IPS-20b (cell line): Measurements from ENCODE around the gene MRAP.

ENCODE experiments used
- H3K27ac ChIP-seq: one replicate; pipeline ENCODE4 v1.5.1; 2013; ENCODE audit warnings: low read length
- H3K27me3 ChIP-seq: 2 replicates; pipeline ENCODE4 v1.6.1; 2013; ENCODE audit warnings: mild to moderate bottlenecking, low read length, inconsistent platforms; ENCODE audit not compliant: insufficient read depth
- H3K36me3 ChIP-seq: 2 replicates; pipeline ENCODE4 v1.6.1; 2013; ENCODE audit warnings: low read depth, mild to moderate bottlenecking, inconsistent platforms, low read length, moderate library complexity; ENCODE audit not compliant: insufficient read depth
- H3K4me1 ChIP-seq: 2 replicates; pipeline ENCODE4 v1.6.1; 2013; ENCODE audit warnings: mild to moderate bottlenecking, control low read depth, inconsistent platforms, low read length, moderate library complexity; ENCODE audit not compliant: insufficient read depth
- H3K4me3 ChIP-seq: 2 replicates; pipeline ENCODE4 v1.5.1; 2013; ENCODE audit warnings: mild to moderate bottlenecking, low read length, inconsistent platforms
- H3K9ac ChIP-seq: 2 replicates; pipeline ENCODE4 v1.6.1; 2013; ENCODE audit warnings: low read depth, mild to moderate bottlenecking, inconsistent platforms, low read length, moderate library complexity
- H3K9me3 ChIP-seq: 2 replicates; pipeline ENCODE4 v1.6.1; 2013; ENCODE audit warnings: mild to moderate bottlenecking, low read depth, low read length, inconsistent platforms; ENCODE audit not compliant: insufficient read depth

Gene MRAP

DNA sequence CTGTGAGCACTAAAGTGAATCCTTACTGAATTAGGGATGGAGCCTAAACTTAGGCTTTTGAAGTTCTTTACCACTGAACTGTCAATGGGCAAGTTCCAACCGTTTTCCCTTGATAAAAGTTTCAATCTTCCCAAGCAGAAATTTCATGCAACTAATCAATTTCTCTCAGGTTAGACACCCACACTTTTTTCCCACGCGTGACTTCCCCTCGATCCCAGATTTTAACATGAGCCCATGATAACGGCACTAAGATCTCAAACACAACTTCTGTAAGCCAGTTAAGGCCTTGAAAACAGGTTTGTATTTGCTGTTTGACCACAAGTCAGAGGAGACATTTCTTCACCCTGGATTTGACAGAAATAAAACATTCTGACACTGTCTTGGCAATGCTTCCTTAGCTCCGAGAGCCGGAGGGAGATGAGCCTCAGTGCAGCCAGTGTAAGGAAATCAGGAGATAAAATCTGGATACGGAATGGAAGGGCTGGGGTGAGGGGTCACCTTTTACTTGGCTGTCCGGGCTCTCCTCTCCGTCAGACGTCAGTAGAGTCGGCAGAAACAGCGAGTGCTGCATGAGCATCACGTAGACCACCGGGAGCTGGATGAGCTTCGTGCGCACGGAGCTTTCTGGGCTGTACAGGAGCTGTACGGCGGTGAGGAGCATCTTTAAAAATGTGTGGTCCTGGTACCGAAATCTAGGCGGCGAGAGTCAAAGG is 39.7 kb downstream of the MRAP start:
- Histone ChIP-seq H3K36me3 (peaks cover 95% of the 10 kb centered on the region), H3K4me1 (peaks cover 9% of the 10 kb centered on the region; the same call in 1 of the 2 replicates), H3K9me3 (no peaks in the 10 kb centered on the region), H3K9ac (no peak overlapping the region), H3K27me3 (no peaks in the 10 kb centered on the region), H3K4me3 (no peak overlapping the region), H3K27ac (no peak overlapping the region)

DNA sequence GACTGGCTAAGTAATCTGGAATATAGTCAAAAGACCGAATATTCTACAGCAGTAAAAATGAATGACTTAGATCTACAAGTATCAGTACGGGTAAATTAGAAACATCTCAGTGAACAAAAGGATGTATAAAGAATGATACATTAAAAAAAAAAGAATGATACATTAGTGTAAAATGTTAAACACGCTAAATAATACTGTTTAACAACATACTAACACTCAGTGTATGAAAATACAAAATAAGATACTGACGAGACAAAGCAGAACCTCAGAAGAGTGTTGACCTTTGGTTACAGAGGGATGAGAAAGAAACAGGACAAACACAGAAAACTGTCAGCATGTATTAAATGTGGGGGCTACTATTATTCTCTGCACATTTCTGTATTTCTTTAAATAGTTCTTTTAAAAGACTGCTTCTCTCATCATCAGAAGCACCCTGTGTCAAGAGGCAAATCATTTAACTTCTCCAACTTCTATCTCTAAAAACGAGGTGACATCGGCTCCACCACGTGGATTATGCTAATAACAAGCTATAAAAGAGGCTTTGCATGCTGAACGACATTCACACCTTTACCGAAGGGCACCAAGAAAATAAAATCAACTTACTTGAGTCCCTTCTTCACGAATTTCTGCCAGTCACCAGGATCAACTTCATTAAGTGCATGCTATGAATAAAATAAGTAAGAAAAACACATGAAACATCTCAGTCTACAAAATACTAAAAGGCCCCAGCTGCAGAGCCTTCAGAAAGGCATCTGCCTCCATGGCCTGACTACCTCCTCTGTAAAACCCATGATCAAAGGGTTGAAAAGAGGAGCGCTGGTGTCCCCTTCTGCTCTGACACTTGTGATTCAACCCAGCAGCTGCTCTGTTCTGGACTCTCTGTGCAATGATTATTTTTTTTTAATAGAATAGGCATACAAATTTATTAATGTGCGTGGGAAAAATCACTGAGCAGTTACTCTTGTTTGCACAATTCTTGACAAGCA is 42.5 kb downstream of the MRAP start:
- H3K4me3 ChIP-seq = no peak overlapping the region
- no peak overlapping the region for H3K27ac ChIP-seq
- peaks cover 4% of the 10 kb centered on the region; the same call in 1 of the 2 replicates for H3K9me3 ChIP-seq
- no peaks in the 10 kb centered on the region for H3K27me3 ChIP-seq
- no peaks in the 10 kb centered on the region for H3K4me1 ChIP-seq
- H3K9ac ChIP-seq = no peak overlapping the region
- peaks cover 95% of the 10 kb centered on the region for H3K36me3 ChIP-seq

DNA sequence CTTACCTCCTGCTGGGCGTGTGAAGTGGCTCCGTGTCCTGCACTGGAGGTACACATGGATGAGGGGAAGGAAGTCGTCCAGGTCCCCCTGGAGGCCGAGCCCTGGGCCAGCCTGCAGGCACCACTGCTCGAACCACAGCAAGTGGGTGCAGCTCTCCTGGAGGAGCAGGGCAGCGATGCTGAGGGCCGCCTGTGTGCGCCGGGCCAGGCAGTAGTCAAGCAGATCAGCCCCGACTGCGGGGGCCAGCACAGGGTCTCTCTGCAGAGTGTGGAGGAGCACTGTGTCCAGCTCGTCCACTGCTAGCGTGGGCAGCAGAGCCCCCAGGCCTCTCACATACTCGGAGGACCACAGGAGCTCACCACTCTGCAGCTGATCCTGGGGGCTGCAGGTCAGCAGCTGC is 48.3 kb downstream of the MRAP start:
- peaks cover 4% of the 10 kb centered on the region; the same call in 1 of the 2 replicates for H3K9me3 ChIP-seq
- no peak overlapping the region for H3K9ac ChIP-seq
- H3K36me3 ChIP-seq = peaks cover 99% of the 10 kb centered on the region
- no peaks in the 10 kb centered on the region for H3K4me1 ChIP-seq
- no peaks in the 10 kb centered on the region for H3K27me3 ChIP-seq
- no peak overlapping the region for H3K27ac ChIP-seq
- H3K4me3 ChIP-seq = no peak overlapping the region

DNA sequence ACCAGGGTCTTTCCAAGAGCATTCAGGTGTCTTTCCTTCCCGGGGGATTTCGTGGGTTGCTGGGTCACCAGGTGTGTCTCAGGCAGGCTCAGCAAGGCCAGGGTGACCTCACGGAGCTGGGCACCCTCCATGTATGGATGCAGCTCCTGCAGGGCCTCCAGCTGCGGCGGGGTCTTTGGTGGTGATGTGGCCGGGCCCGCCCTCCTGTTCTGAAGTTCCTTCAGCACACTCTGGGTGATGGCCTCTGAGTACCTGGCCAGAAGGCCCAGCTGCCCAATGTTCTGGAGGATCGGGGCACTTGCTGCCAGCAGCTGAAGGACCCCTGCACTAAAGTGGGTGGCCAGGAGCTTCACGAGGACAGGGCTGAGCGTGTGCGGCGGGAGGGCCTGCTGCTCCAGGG is 48.7 kb downstream of the MRAP start:
- no peaks in the 10 kb centered on the region for H3K27me3 ChIP-seq
- no peak overlapping the region for H3K27ac ChIP-seq
- H3K36me3 ChIP-seq = peaks cover 99% of the 10 kb centered on the region
- no peak overlapping the region for H3K4me3 ChIP-seq
- H3K9ac ChIP-seq = no peak overlapping the region
- H3K4me1 ChIP-seq = no peaks in the 10 kb centered on the region
- peaks cover 4% of the 10 kb centered on the region; the same call in 1 of the 2 replicates for H3K9me3 ChIP-seq

DNA sequence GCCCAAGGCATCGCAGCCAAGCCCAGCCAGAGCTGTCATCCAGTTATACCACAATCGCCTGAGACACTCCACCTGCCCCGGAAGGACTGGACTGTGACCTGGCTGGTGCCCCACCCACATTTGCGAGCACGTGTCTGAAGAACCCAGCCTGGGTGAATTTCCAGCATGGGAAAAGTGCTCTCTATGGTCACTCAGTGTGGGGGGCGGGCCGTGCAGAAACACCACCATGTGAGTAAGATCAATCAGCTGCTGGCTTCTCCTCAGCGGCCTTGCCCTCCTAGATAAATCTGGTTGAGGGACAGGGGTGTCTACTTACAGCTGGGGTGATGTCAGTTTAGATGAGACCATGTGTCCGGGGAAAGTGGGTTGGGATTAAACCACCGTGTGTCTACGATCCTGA is 49.3 kb downstream of the MRAP start:
- H3K9ac ChIP-seq = no peak overlapping the region
- H3K27me3 ChIP-seq = no peaks in the 10 kb centered on the region
- no peak overlapping the region for H3K4me3 ChIP-seq
- H3K36me3 ChIP-seq = peaks cover 100% of the 10 kb centered on the region
- H3K27ac ChIP-seq = no peak overlapping the region
- no peaks in the 10 kb centered on the region for H3K4me1 ChIP-seq
- H3K9me3 ChIP-seq = peaks cover 4% of the 10 kb centered on the region; the same call in 1 of the 2 replicates

DNA sequence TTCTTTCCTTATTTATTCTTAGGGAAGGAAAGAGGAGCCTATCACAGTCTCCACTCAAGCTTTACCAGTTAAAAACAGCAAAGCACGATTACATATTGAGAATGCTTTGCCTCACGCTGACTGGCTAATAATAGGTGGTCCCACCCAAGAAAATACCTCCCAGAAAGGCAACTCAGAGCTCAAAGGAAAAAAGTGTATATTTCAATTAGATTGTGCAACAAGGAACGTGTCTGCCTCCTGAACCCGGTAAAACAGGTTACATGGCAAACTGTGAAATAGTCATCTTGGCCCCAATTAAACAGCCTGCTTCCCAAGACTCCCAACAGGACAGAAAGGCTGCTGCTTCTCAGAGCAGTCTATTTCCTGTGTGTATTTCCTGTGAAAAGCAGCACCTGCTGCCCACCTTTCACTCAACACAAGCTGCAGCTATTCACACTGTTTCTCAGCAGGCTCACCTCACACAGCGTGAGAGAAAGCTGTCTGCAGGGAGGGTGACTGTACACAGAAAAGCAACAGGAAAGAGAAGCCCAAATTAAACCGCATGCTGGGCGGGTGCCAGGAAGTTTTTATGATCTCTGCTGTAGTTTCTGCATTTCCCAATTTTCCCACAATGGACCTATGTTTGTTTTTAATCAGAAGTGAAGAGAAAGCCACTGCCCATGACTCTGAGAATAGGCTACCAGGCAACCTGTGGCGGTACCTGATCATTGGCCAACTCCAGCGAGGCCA is 50.1 kb downstream of the MRAP start:
- Histone ChIP-seq H3K4me1 (no peaks in the 10 kb centered on the region), H3K4me3 (no peak overlapping the region), H3K27ac (no peak overlapping the region), H3K36me3 (peaks cover 100% of the 10 kb centered on the region), H3K27me3 (no peaks in the 10 kb centered on the region), H3K9me3 (peaks cover 4% of the 10 kb centered on the region; the same call in 1 of the 2 replicates), H3K9ac (no peak overlapping the region)

DNA sequence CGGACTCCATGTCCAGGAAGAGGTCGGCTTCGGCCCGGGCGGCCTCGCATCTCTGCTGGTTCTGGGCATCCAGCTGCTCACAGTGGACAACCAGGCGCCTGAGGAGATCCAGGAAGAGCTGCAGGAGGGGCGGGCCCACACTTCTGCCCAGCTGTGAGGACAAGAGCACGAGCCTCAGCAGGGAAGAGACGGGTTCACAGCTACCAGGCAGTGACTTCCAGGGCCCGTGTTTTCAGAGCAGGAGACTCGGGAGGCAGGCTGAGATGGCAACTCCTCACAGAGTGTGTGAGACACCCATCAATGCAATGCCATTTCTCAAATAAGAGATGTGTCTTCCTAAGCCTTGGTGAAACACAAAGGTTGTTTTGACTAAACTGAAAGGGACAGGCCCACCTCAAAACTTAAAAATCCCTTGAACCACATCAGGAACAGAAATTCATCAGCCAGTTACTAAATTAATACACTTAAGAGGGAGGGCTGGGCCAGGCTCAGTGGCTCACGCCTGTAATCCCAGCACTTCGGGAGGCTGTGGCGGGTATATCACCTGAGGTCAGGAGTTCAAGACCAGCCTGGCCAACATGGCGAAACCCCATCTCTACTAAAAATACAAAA is 50.8 kb downstream of the MRAP start:
- H3K9me3 ChIP-seq = peaks cover under 1% of the 10 kb centered on the region; the same call in 1 of the 2 replicates

DNA sequence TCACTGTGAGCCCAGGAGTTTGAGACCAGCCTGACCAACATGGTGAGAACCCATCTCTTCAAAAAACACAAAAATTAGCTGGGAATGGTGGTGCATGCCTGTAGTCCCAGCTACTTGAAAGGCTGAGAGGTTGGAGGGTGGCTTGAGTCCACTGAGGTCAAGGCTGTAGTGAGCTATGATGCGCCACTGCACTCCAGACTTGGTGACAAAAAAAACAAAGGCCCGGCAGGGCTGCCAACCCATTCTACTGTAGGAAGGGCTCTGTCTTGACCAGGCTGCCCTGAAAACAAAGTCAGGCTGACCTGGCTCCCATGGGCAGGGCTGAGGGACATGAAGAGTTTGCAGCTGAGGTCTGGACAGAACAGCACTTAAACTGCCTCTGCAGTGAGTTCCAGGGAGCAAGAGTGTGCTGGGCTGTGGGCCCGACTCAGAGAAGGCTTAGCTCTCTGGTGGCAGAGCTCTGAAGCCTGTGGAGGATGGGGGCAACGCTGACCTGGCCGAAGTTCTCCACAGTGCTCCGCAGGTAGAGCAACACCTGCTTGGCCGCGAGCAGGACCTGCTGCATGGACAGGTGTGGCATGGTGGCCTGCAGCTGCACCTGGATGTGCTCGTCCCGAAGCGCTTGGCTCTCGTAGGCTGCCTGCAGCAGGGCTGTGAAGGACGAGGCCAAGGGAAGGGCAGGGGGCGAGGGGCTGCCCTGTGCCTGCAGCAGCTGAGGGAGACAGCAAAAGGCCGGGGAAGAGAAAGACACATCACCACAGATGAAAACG is 51.7 kb downstream of the MRAP start:
- H3K36me3 ChIP-seq = peaks cover 100% of the 10 kb centered on the region
- no peaks in the 10 kb centered on the region for H3K27me3 ChIP-seq
- H3K27ac ChIP-seq = no peak overlapping the region

More for the DNA sequence above, 50.8 kb downstream of the MRAP start:
- H3K4me1 ChIP-seq = no peaks in the 10 kb centered on the region
- H3K9ac ChIP-seq = no peak overlapping the region
- peaks cover 100% of the 10 kb centered on the region for H3K36me3 ChIP-seq
- H3K27me3 ChIP-seq = no peaks in the 10 kb centered on the region
- H3K4me3 ChIP-seq = no peak overlapping the region
- no peak overlapping the region for H3K27ac ChIP-seq

DNA sequence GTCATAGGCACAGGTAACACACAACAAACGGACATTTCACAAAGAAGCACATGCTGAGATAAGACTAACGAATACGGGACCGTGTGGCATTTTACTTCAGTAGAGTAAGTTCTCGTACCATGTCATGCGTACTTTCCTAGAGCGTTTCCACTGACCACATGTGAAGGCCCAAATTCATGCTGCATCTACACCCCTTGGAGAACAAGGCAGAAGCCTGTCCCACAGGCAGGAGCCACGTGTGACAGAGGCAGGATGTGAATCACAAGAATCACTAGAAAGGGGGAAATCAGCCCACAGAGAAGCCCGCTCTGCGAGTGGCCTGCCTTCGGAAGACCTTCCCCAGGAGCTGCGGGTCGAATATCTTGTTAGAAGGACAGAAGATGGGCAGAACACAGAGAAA is 52.3 kb downstream of the MRAP start:
- no peak overlapping the region for H3K9ac ChIP-seq

More for the DNA sequence above, 51.7 kb downstream of the MRAP start:
- Histone ChIP-seq H3K4me1 (no peaks in the 10 kb centered on the region), H3K4me3 (no peak overlapping the region), H3K9me3 (no peaks in the 10 kb centered on the region), H3K9ac (no peak overlapping the region)

DNA sequence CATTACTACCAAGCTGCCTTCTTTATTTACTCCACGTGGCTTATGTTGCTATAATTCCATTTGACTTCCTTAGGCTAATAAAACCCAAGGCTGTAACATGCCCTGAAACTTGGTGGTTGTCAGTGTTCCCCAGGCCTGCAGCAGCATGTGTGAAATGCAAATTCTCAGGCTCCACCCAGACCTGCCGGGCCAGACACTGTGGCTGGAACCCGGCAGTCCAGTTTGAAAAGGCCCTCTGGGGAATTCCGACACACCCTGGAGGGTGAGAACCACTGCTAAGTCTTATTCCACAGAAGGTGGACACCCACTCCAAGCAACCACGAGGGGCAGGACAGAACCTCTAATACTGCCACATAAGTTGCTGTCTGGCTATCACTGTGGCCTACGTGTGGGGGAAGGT is 52.8 kb downstream of the MRAP start:
- no peaks in the 10 kb centered on the region for H3K9me3 ChIP-seq
- no peaks in the 10 kb centered on the region for H3K27me3 ChIP-seq
- H3K4me3 ChIP-seq = no peak overlapping the region
- no peak overlapping the region for H3K27ac ChIP-seq
- peaks cover 100% of the 10 kb centered on the region for H3K36me3 ChIP-seq
- no peaks in the 10 kb centered on the region for H3K4me1 ChIP-seq
- no peak overlapping the region for H3K9ac ChIP-seq

More for the DNA sequence above, 52.3 kb downstream of the MRAP start:
- no peaks in the 10 kb centered on the region for H3K4me1 ChIP-seq
- H3K27ac ChIP-seq = no peak overlapping the region
- no peaks in the 10 kb centered on the region for H3K27me3 ChIP-seq
- peaks cover 100% of the 10 kb centered on the region for H3K36me3 ChIP-seq
- no peaks in the 10 kb centered on the region for H3K9me3 ChIP-seq
- H3K4me3 ChIP-seq = no peak overlapping the region
